Left kidney (tissue), 2 donors: ENCODE measurements around the gene OSR1. TPM values are rescaled to one million over a fixed set of nuclear protein-coding genes. Genes with fewer than 3 reads are reported as not detected.

Source experiments
- DNase-seq: peaks from one replicate; pipeline ENCODE4 v3.0.0-alpha.2; 2013
- polyA plus RNA-seq: library from polyadenylated mRNA; unstranded; fragments of 120-200 nt; gene quantifications from one replicate; pipeline ENCODE4 v1.2.1, GENCODE V29; 2013; ENCODE audit not compliant: insufficient read length

Gene OSR1
- polyA plus RNA-seq, 1 donor: 6.0 TPM

- no peak for DNase-seq
Observed at GRCh38 chr2:19360266-19360965, 2.0 kb upstream of the OSR1 start.

- no peak for DNase-seq
Observed at GRCh38 chr2:19359456-19359855, 1.0 kb upstream of the OSR1 start.

- DNase-seq: no peak
Observed at GRCh38 chr2:19359021-19359357, 566 bp upstream of the OSR1 start.

- DNase-seq: no peak
Observed at GRCh38 chr2:19357402-19358241, 801 bp downstream of the OSR1 start.

GRCh38 chr2:19356545-19357401 lies 1.6 kb downstream of the OSR1 start:
- DNase-seq: peak; percentile 36

DNA sequence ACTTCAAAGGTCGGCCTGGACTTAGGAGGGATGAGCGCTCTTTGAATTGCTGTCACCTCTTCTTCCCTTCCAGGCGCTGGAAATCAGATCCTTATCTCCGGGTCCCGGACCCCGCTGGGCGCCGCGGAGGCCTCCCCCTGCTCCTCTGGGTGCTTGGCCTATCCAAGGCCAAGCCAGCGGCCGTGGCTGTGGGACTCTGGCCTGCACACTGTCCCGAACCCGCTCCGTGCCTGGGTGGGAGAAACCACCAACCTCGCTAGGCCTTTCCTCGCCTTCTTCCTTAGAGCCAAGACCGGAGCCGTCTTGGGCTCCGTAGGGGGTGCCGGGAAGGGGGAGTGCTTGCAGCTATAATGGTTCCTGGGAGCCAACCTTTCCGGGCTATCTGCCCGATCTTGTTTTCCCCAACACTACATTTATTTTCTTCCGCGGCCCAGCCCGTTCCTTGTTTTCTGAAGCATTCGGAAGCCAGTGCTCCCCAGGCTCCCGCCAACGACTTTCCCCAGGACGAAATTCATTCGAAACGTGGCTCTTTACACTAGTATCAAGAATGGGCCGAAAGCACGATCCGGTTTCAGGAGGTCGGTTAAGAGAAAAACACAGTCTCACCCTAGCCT lies 2.4 kb downstream of the OSR1 start:
- no peak for DNase-seq

- no peak for DNase-seq
Observed at GRCh38 chr2:19355416-19355821, 3.0 kb downstream of the OSR1 start.

DNA sequence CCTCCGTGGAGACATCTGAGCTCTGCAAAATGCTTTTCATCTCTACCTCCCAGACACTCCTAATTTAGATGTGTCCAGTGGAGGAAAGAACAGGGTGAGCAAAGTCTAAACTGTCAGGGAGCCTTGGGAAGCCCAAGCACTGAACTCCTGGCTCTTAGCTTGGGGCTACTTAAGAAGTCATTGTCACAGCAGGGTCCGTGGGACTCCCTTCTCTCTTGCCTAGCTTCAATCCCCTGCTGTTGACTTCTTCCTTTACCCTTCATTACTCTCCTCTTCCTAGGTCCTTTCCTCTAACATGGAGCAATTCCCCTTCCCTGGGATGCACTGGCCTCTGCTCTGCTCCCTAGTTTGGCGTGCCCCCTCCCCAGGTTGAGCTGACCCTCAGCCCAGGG lies 3.4 kb downstream of the OSR1 start:
- no peak for DNase-seq

- no peak for DNase-seq
Observed at GRCh38 chr2:19353721-19354050, 4.7 kb downstream of the OSR1 start.

GRCh38 chr2:19352946-19353720 lies 5.3 kb downstream of the OSR1 start:
- DNase-seq: no peak

DNA sequence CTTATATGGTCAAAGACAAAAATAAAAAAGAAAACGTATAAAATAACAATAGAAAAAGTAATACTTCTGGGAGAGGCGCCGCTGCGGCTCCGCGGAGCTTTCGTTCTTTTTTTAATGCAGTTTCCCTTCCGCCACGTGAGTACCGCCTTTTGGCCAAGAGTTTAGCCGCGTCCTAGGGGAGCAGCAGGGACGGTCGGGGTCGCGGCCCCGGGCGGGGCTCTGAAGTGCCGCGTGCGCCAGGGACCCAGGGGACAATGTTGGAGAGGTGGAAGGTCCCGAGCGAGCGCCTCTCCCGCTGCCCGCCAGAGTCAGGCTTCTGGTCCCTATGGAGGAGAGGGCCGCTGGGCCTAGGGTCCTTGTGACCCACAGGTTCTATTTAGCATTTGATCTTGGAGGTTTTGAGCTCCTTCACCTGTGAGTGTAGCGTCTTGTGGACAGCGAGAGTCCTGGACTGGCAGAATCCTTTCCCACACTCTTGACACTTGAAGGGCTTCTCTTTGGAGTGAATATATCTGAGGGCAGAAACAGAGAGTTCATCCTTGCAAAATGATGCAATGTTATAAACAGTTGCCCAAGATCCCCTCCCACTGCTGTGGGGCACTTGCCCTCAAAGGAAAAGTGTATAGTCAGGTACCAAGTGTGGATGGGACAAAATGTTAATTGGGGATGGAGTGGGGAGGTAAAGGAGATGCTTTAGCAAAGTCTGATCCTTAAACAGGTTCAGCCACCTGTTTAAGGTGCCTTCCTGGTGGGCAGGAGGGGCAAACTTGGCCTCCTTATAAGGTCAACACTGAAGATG lies 6.3 kb downstream of the OSR1 start:
- DNase-seq: no peak

GRCh38 chr2:19351499-19351898 lies 6.9 kb downstream of the OSR1 start:
- no peak for DNase-seq

- no peak for DNase-seq
Observed at GRCh38 chr2:19350678-19351401, 7.6 kb downstream of the OSR1 start.

- no peak for DNase-seq
Observed at GRCh38 chr2:19349911-19350677, 8.3 kb downstream of the OSR1 start.

- DNase-seq: no peak
Observed at GRCh38 chr2:19348692-19349091, 9.7 kb downstream of the OSR1 start.

- DNase-seq: peak; percentile 96
Observed at GRCh38 chr2:19347619-19348562, 10.5 kb downstream of the OSR1 start.

DNA sequence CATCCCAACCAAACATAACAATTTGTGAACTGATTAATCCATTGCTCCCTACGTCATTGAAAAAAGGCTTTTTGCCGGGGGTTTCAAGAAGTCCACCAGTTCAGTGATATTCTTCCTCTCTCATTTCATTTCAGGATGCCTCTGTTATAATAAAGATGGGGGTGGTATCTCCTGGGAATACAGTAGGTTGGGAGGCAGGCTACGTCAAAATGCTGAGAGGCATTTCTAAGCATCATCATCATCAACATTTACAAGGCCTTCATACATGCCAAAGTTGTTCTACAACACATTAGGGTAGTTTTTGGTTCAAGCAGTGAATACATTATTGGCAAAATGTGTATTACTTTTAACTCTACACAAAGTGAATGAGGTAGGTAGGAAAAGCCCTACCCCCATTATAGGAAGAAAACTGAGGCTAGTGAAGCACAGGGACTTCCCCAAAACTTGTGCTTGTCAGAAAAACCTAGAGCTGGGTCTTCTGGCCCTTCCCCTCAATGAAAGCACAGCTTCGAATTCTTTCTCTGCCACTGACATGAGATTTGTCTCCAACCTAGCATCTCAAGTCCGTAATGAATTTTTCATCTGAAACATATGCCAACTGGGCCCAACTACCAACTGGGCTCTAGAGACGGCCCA lies 11.3 kb downstream of the OSR1 start:
- no peak for DNase-seq

DNA sequence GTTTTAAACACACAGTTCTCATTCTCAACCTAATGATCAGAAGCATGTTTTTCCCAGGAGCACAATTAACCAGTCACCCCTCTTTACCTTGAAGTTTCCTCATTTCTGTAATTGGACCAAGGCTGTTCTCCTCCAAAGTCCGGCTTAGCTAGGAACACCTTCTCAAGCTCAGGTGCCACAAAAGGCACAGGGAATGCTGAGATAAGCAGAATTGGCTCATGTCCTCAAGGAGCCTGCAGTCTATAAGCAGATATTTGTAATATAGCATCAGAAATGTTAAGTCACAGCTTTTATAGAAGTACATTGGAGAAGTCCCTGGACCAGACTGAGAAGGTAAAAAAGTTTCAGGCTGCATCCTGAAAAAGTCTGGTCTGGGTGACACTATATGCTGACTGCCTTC lies 20.7 kb downstream of the OSR1 start:
- DNase-seq: no peak
